OCI-LY1 (cell line): ENCODE data around the gene OGT.

Experiments
- CTCF ChIP-seq: fragments of 200-600 bp; sonication (generic), shearing (Covaris generic); IDR thresholded peaks from 2 replicates; pipeline ENCODE4 v1.5.1; 2017; ENCODE audit warnings: mild to moderate bottlenecking, antibody characterized with exemption, low read length, moderate library complexity, mixed read lengths
- EZH2 ChIP-seq: fragments of 200-600 bp; sonication (generic), shearing (Covaris generic); IDR thresholded peaks from 2 replicates; pipeline ENCODE4 v1.8.0; 2017; ENCODE audit warnings: borderline replicate concordance, mixed run types, mild to moderate bottlenecking, antibody characterized with exemption, low read length, moderate library complexity, mixed read lengths

DNA sequence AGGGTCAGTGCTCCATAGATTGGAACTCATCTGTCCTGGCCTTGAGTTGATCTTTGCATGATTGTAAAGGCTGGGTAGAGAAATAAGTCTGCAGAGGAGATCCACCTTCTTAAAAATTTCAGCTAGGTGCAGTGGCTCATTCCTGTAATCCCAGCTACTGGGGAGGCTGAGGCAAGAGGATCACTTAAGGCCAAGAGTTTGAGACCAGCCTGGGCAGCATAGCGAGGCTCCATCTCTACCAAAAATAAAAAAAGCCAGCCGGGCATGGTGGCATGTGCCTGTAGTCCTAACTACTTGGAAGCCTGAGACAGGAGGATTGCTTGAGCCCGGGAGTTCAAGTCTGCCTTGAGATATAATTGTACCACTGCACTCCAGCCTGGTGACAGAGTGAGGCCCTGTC lies 85.9 kb downstream of the OGT start:
- TF ChIP-seq CTCF (no peak), EZH2 (no peak)
